HG02852 (cell line): ENCODE data around the gene BCOR.

Source experiments
- ATAC-seq: cut with Tn5 transposase; IDR thresholded peaks from one replicate; pipeline ENCODE4 v1.9.1; 2021; ENCODE audit warnings: mild to moderate bottlenecking, moderate library complexity; ENCODE audit not compliant: unreplicated experiment

The BCOR gene

GRCh38 chrX:40086569-40087335 lies 11.0 kb downstream of the BCOR start:
- no peak for ATAC-seq

GRCh38 chrX:40085714-40086113 lies 12.0 kb downstream of the BCOR start:
- no peak for ATAC-seq

- ATAC-seq: no peak
These were observed 12.6 kb downstream of the BCOR start for GRCh38 chrX:40085102-40085551.

GRCh38 chrX:40084471-40085101 lies 13.2 kb downstream of the BCOR start:
- no peak for ATAC-seq

- no peak for ATAC-seq
These were observed 13.8 kb downstream of the BCOR start for GRCh38 chrX:40083979-40084359.

GRCh38 chrX:40083120-40083978 lies 14.4 kb downstream of the BCOR start:
- no peak for ATAC-seq

- no peak for ATAC-seq
These were observed 15.2 kb downstream of the BCOR start for GRCh38 chrX:40082447-40083119.

GRCh38 chrX:40081679-40082068 lies 16.1 kb downstream of the BCOR start:
- no peak for ATAC-seq

- ATAC-seq: no peak
These were observed 16.7 kb downstream of the BCOR start for GRCh38 chrX:40080894-40081678.

- no peak for ATAC-seq
These were observed 18.2 kb downstream of the BCOR start for GRCh38 chrX:40079572-40079971.

GRCh38 chrX:40078489-40079227 lies 19.1 kb downstream of the BCOR start:
- no peak for ATAC-seq

- no peak for ATAC-seq
These were observed 19.9 kb downstream of the BCOR start for GRCh38 chrX:40077906-40078305.

GRCh38 chrX:40076750-40077575 lies 20.8 kb downstream of the BCOR start:
- no peak for ATAC-seq

- no peak for ATAC-seq
These were observed 22.8 kb downstream of the BCOR start for GRCh38 chrX:40074959-40075332.

GRCh38 chrX:40074080-40074958 lies 23.4 kb downstream of the BCOR start:
- no peak for ATAC-seq

- ATAC-seq: no peak
These were observed 24.2 kb downstream of the BCOR start for GRCh38 chrX:40073439-40074054.

- ATAC-seq: no peak
These were observed 25.5 kb downstream of the BCOR start for GRCh38 chrX:40072246-40072645.
